HepG2 (cell line): Measurements from ENCODE around the gene FAM50A. TPM values are rescaled to one million over a fixed set of nuclear protein-coding genes. Genes with fewer than 3 reads are reported as not detected.

ENCODE experiments used
- CBX5 ChIP-seq: sonication (generic); formaldehyde crosslinking; IDR thresholded peaks from 2 replicates; pipeline ENCODE4 v1.4.0; 2020; ENCODE audit warnings: missing genetic modification reagents, borderline replicate concordance
- MAFK ChIP-seq, 2 experiments: IDR thresholded peaks in 1 of 2; conservative IDR thresholded peaks in 1 of 2; 2 replicates each; pipeline ENCODE4 v1.6.1; 2011; ENCODE audit warnings: improper control_type of control experiment in 2 of 2, low read length in 2 of 2
- MBD4 ChIP-seq: IDR thresholded peaks from 2 replicates; pipeline ENCODE4 v1.6.1; 2012; ENCODE audit warnings: low read length, inconsistent platforms, borderline replicate concordance
- MIER3 ChIP-seq: IDR thresholded peaks from 2 replicates; pipeline ENCODE4 v1.6.1; 2016; ENCODE audit warnings: missing compliant biosample characterization, borderline replicate concordance
- TMF1 ChIP-seq: sonication (generic); formaldehyde crosslinking; IDR thresholded peaks from 2 replicates; pipeline ENCODE4 v1.8.1; 2022; ENCODE audit warnings: low read depth, missing genetic modification reagents
- ZFY ChIP-seq: sonication (generic); formaldehyde crosslinking; IDR thresholded peaks from 2 replicates; pipeline ENCODE4 v1.4.0; 2020; ENCODE audit warnings: missing genetic modification reagents
- polyA plus RNA-seq, 8 experiments: library from polyadenylated mRNA; depleted of rRNA in 3 of 8; stranded (reverse) in 7 of 8; unstranded in 1 of 8; fragments of >200 nt; fragmentation: Illumina TruSeq in 4 of 8; extraction: Trizol in 4 of 8; gene quantifications; 2 replicates each; pipeline versions ENCODE4 v1.2.1 to v1.2.3, GENCODE V29; 2011 to 2016; ENCODE audit warnings: low read depth in 4 of 8, missing spikeins in 1 of 8, mixed read lengths in 1 of 8; ENCODE audit not compliant: insufficient read depth in 1 of 8
- total RNA-seq, 5 experiments: library from RNA; depleted of rRNA; stranded (reverse); fragments of >200 nt; fragmentation: Illumina TruSeq; extraction: Trizol; gene quantifications; 2 replicates each; pipeline ENCODE4 v1.2.3, GENCODE V29; 2016; ENCODE audit warnings: low read depth in 1 of 5
- TF ChIP-seq, protein P1 (sequence below): sonication (generic); formaldehyde crosslinking; IDR thresholded peaks from 2 replicates; pipeline ENCODE4 v1.5.0; 2020; ENCODE audit warnings: missing genetic modification reagents
- TF ChIP-seq, protein P2 (sequence below): sonication (generic); formaldehyde crosslinking; IDR thresholded peaks from 2 replicates; pipeline ENCODE4 v1.4.0; 2020; ENCODE audit warnings: low read depth, missing genetic modification reagents
- TF ChIP-seq, protein P3 (sequence below): sonication (generic); formaldehyde crosslinking; IDR thresholded peaks from 2 replicates; pipeline ENCODE4 v1.8.1; 2023; ENCODE audit warnings: mild to moderate bottlenecking, inconsistent platforms, moderate library complexity, missing genetic modification reagents, borderline replicate concordance
- TF ChIP-seq, protein P4 (sequence below), 2 experiments: sonication (generic) in 1 of 2; formaldehyde crosslinking in 1 of 2; IDR thresholded peaks; 2 replicates each; pipeline versions ENCODE4 v1.4.0 to v1.6.1; 2018 to 2020; ENCODE audit warnings: missing genetic modification reagents in 2 of 2, borderline replicate concordance in 1 of 2, low read depth in 1 of 2, mild to moderate bottlenecking in 1 of 2, missing biosample characterization in 1 of 2
- TF ChIP-seq, protein P5 (sequence below): sonication (generic); formaldehyde crosslinking; IDR thresholded peaks from 2 replicates; pipeline ENCODE4 v1.4.0; 2020; ENCODE audit warnings: missing genetic modification reagents
- TF ChIP-seq, protein P6 (sequence below): sonication (generic); formaldehyde crosslinking; IDR thresholded peaks from 2 replicates; pipeline ENCODE4 v1.8.0; 2022; ENCODE audit warnings: missing genetic modification reagents, mild to moderate bottlenecking, borderline replicate concordance
- TF ChIP-seq, protein P7 (sequence below): IDR thresholded peaks from 2 replicates; pipeline ENCODE4 v1.6.1; 2016; ENCODE audit warnings: low read depth, borderline replicate concordance
- TF ChIP-seq, protein P8 (sequence below): sonication (generic); formaldehyde crosslinking; IDR thresholded peaks from 2 replicates; pipeline ENCODE4 v1.5.0; 2020; ENCODE audit warnings: missing genetic modification reagents

FAM50A gene
- total and polyA plus RNA-seq, 2 of the 13 experiments (the other 11 are each of a cell fraction or from before 2014, with no cell fraction given): 30.7 to 40.7 TPM

DNA sequence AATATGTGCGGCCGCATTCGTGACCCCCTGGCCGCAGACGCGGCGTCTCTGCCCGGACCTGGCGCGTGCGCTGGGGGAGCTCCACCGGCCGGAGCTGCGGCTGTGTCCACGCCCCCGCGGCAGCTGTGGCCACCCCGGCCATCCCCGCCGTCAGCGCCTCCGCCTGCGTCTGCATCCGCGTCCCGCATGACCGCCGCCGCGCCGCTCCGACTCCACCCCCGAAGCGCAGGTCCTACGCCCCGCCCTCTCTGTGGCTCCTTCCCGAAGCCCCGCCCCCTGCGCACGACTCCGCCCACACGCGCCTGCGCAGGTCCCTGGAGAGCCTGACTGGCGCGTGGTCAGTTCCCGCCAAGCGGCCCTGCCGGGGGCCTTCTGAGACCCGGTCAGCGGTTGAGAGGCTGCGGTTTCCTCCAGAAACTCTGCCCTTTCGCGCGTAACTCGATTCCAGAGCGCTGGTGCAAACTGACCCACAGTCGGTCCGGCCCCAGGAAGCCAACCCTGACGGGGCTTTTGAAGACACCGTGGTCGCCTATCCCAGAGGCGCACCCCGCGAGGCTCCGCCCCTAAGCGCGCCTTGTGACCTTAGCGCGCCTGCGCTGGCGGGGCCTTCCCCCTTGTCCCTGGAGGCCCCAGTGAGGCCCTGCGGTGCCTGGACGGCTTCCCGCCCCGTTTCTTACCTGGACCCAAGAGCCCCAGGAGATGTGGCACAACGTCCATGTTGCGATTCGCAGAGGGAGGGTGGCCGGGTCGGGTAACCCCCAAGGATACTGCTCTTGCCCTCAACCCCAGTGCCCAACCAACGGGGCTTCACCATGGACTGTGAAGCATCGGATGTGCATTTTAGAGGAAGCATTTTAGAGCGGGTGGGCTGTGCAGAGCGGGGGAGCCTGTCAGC lies 35.0 kb downstream of the FAM50A start, which contains the start of gene LAGE3 (continued):
- TF ChIP-seq, protein P1, sequence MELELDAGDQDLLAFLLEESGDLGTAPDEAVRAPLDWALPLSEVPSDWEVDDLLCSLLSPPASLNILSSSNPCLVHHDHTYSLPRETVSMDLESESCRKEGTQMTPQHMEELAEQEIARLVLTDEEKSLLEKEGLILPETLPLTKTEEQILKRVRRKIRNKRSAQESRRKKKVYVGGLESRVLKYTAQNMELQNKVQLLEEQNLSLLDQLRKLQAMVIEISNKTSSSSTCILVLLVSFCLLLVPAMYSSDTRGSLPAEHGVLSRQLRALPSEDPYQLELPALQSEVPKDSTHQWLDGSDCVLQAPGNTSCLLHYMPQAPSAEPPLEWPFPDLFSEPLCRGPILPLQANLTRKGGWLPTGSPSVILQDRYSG: 0 out of 2 replicates have a peak, but pooled peaks have one; percentile 41
- TF ChIP-seq, protein P2, sequence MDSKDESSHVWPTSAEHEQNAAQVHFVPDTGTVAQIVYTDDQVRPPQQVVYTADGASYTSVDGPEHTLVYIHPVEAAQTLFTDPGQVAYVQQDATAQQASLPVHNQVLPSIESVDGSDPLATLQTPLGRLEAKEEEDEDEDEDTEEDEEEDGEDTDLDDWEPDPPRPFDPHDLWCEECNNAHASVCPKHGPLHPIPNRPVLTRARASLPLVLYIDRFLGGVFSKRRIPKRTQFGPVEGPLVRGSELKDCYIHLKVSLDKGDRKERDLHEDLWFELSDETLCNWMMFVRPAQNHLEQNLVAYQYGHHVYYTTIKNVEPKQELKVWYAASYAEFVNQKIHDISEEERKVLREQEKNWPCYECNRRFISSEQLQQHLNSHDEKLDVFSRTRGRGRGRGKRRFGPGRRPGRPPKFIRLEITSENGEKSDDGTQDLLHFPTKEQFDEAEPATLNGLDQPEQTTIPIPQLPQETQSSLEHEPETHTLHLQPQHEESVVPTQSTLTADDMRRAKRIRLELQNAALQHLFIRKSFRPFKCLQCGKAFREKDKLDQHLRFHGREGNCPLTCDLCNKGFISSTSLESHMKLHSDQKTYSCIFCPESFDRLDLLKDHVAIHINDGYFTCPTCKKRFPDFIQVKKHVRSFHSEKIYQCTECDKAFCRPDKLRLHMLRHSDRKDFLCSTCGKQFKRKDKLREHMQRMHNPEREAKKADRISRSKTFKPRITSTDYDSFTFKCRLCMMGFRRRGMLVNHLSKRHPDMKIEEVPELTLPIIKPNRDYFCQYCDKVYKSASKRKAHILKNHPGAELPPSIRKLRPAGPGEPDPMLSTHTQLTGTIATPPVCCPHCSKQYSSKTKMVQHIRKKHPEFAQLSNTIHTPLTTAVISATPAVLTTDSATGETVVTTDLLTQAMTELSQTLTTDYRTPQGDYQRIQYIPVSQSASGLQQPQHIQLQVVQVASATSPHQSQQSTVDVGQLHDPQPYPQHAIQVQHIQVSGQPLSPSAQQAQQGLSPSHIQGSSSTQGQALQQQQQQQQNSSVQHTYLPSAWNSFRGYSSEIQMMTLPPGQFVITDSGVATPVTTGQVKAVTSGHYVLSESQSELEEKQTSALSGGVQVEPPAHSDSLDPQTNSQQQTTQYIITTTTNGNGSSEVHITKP (CRISPR knock-in tag): no peak
- TF ChIP-seq TMF1 (CRISPR knock-in tag) (peak; percentile 65; the same call in 1 of the 2 replicates), ZFY (CRISPR knock-in tag) (peak; percentile 57), MAFK (conservative IDR thresholded peaks at IDR 0.05 in 1 of 2, IDR thresholded peaks at IDR 0.05 in 1 of 2; ENCODE audit: low read length in 2 of 2) (no peak), MBD4 (no peak), CBX5 (CRISPR knock-in tag) (no peak), MIER3 (CRISPR knock-in tag) (peak; percentile 18; the same call in 1 of the 2 replicates)
- TF ChIP-seq, protein P3, sequence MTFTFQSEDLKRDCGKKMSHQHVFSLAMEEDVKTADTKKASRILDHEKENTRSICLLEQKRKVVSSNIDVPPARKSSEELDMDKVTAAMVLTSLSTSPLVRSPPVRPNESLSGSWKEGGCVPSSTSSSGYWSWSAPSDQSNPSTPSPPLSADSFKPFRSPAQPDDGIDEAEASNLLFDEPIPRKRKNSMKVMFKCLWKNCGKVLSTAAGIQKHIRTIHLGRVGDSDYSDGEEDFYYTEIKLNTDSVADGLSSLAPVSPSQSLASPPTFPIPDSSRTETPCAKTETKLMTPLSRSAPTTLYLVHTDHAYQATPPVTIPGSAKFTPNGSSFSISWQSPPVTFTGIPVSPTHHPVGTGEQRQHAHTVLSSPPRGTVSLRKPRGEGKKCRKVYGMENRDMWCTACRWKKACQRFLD (CRISPR knock-in tag): peak; percentile 78; the same call in 1 of the 2 replicates
- TF ChIP-seq, protein P4, sequence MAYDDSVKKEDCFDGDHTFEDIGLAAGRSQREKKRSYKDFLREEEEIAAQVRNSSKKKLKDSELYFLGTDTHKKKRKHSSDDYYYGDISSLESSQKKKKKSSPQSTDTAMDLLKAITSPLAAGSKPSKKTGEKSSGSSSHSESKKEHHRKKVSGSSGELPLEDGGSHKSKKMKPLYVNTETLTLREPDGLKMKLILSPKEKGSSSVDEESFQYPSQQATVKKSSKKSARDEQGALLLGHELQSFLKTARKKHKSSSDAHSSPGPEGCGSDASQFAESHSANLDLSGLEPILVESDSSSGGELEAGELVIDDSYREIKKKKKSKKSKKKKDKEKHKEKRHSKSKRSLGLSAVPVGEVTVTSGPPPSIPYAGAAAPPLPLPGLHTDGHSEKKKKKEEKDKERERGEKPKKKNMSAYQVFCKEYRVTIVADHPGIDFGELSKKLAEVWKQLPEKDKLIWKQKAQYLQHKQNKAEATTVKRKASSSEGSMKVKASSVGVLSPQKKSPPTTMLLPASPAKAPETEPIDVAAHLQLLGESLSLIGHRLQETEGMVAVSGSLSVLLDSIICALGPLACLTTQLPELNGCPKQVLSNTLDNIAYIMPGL (CRISPR knock-in tag; IDR thresholded peaks at IDR 0.05; ENCODE audit: borderline replicate concordance in 1 of 2, low read depth in 1 of 2): 0 out of 4 replicates have a peak, but pooled peaks of 1 of the 2 experiments have one; percentile 24
- TF ChIP-seq, protein P5, sequence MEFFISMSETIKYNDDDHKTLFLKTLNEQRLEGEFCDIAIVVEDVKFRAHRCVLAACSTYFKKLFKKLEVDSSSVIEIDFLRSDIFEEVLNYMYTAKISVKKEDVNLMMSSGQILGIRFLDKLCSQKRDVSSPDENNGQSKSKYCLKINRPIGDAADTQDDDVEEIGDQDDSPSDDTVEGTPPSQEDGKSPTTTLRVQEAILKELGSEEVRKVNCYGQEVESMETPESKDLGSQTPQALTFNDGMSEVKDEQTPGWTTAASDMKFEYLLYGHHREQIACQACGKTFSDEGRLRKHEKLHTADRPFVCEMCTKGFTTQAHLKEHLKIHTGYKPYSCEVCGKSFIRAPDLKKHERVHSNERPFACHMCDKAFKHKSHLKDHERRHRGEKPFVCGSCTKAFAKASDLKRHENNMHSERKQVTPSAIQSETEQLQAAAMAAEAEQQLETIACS: peak; percentile 50; the same call in 1 of the 2 replicates
- TF ChIP-seq, protein P6, sequence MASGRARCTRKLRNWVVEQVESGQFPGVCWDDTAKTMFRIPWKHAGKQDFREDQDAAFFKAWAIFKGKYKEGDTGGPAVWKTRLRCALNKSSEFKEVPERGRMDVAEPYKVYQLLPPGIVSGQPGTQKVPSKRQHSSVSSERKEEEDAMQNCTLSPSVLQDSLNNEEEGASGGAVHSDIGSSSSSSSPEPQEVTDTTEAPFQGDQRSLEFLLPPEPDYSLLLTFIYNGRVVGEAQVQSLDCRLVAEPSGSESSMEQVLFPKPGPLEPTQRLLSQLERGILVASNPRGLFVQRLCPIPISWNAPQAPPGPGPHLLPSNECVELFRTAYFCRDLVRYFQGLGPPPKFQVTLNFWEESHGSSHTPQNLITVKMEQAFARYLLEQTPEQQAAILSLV (CRISPR knock-in tag): peak; percentile 60; the same call in 1 of the 2 replicates
- TF ChIP-seq, protein P7, sequence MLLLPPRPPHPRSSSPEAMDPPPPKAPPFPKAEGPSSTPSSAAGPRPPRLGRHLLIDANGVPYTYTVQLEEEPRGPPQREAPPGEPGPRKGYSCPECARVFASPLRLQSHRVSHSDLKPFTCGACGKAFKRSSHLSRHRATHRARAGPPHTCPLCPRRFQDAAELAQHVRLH (CRISPR knock-in tag): peak; percentile 53; the same call in 1 of the 2 replicates
- TF ChIP-seq, protein P8, sequence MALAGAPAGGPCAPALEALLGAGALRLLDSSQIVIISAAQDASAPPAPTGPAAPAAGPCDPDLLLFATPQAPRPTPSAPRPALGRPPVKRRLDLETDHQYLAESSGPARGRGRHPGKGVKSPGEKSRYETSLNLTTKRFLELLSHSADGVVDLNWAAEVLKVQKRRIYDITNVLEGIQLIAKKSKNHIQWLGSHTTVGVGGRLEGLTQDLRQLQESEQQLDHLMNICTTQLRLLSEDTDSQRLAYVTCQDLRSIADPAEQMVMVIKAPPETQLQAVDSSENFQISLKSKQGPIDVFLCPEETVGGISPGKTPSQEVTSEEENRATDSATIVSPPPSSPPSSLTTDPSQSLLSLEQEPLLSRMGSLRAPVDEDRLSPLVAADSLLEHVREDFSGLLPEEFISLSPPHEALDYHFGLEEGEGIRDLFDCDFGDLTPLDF: peak; percentile 77; the same call in 1 of the 2 replicates
